Skin epidermis (tissue), 12 donors: Measurements from ENCODE around the gene FASN.

Source experiments
- H3K27ac ChIP-seq, 21 experiments: fragments of 200-600 bp; sonication (generic) in 11 of 21; one replicate each; pipeline ENCODE4 v1.5.0; 2020; ENCODE audit warnings: mild to moderate bottlenecking in 3 of 21, inconsistent platforms in 2 of 21, moderate library complexity in 2 of 21
- H3K4me3 ChIP-seq, 7 experiments: fragments of 200-600 bp; sonication (generic) in 2 of 7; one replicate each; pipeline ENCODE4 v1.5.0; 2020; ENCODE audit warnings: inconsistent platforms in 2 of 7, mild to moderate bottlenecking in 2 of 7, moderate library complexity in 1 of 7

Gene FASN

GRCh38 chr17:82091264-82092066 is 6.6 kb downstream of the FASN start:
- Histone ChIP-seq H3K4me3 (no peak overlapping the region), H3K27ac (no peak overlapping the region)

- H3K27ac ChIP-seq, result no peak overlapping the region
- no peak overlapping the region for H3K4me3 ChIP-seq
Observed at GRCh38 chr17:82090549-82091263, 7.3 kb downstream of the FASN start.

- H3K4me3 ChIP-seq, result no peak overlapping the region
- no peak overlapping the region for H3K27ac ChIP-seq
Observed at GRCh38 chr17:82089723-82090548, 8.1 kb downstream of the FASN start.

DNA sequence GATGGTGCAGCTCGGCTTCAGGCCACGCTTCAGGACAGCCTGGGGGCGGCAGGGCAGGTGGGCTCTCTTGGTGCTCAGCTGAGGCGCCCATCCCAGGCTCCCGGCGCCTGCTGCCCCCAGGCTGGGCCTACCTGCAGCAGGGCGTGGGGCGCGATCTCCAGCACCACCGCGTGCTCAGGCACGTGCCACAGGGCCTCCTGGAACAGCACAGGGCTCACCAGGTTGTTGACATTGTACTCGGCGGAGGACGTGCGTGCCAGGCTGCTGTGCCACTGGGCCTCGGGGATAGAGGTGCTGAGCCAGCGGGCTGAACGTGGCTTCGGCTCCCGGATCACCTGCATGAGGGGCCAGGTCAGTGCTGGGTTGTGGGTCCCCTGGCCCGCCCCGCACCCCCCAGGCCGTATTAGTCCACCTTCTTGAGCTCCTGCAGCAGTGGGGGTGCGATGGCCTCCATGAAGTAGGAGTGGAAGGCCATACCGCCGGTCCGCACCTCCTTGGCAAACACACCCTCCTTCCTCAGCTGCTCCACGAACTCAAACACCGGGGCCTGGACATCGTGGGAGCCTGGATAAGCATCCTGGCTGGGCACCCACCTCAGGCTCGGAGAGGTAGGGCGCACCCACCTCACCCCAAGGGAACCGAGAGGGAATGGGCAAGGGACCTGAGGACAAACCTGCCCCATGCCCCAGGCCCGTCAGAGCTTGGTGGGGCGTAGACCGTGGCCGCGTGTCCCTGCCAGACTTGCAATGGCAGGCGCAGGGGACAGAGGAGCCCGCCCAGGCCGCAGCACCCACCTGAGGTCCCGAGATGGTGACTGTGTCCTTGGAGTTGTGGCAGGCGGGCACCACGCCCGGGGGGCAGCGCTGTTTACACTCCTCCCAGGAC is 9.0 kb downstream of the FASN start:
- Histone ChIP-seq H3K4me3 (no peak overlapping the region), H3K27ac (no peak overlapping the region)

GRCh38 chr17:82087961-82088837 is 9.8 kb downstream of the FASN start:
- no peak overlapping the region for H3K27ac ChIP-seq

DNA sequence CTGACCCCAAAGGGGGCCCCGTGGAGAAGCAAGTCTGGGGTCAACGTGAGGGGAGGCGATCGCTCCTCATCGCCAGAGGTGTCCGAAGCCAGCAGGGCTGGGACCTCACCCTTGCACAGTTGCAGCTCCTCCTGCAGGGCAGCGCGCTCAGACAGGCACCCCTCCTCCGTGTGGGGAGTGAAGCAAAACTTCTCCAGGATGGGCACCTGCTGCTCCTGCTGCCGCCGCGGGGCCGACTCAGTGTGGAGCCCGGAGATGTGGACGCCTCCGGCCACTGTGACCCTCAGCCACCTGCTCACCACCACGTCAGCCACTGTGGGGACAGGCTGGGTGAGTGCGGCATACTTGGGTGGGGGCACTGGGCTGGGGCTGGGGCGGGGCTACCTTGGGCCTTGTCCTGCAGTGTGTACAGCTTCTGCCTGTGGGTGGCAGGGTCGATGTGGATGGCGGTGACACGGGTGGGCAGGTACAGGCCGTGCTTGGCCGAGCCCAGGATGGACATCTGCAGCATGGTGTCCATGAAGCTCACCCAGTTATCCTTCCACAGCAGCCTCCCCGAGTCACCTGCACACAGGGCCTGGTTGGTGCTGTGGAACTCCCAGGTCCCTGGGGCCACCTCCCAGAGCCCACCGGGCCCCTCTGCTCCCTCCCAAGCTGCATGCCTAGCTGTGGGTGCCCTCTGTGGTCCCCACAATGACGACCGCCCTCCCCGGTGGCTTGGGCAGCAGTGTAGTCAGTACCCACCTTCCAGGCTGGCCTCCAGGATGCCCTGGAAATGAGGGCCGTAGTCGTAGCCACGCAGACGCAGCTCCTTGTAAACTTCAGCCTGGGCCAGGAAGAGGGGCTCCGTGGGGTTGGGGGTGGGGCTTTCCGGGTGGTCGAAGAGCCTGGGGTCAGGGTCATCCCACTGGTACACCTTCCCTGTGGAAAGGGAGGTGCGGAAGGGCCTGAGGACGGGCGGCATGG is 10.8 kb downstream of the FASN start:
- no peak overlapping the region for H3K4me3 ChIP-seq
- H3K27ac ChIP-seq, result no peak overlapping the region

More at GRCh38 chr17:82087961-82088837, 9.8 kb downstream of the FASN start:
- no peak overlapping the region for H3K4me3 ChIP-seq

DNA sequence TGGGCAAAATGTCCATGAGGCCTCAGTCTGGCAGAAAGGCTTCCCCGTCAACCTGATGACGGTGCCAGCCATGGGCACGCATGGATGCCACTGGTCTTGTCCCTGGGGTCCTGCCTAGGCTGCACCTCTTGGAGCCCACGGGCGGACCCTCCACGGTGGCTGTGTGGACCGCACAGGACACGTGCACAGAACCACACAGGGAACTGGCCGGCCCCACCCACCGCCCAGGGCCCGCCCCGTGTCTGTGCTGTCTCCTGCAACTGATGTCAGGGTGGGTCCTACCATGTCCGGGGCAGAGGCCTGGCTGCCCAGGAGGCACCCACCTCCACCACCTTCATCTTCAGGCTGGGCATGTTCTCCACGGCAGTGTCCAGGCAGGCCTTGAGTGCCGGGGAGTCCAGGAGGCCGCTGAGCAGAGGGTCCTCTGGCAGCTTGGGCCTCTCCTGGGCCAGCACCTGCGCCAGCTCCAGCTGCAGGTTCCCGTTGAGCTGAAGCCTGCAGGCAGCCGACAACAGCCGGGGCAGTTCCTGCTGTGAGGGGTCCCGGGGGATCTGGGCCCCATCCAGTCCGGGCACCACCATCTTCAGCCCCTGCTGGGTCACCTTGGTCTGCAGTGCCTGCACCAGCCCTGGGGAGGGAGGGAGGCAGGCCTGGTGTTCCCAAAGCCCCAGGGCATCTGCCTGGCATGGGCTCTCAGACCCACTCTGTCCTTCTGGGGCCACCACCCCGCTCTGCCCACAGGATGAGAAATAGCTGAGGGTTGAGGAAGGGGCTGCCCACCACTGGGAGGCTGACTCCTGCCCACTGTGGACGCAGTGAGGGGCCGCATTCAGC is 11.9 kb downstream of the FASN start:
- no peak overlapping the region for H3K27ac ChIP-seq

GRCh38 chr17:82085031-82085861 is 12.8 kb downstream of the FASN start:
- no peak overlapping the region for H3K27ac ChIP-seq
- no peak overlapping the region for H3K4me3 ChIP-seq

More for the DNA sequence above, 11.9 kb downstream of the FASN start:
- H3K4me3 ChIP-seq, result no peak overlapping the region

GRCh38 chr17:82084373-82085030 is 13.5 kb downstream of the FASN start:
- no peak overlapping the region for H3K4me3 ChIP-seq
- H3K27ac ChIP-seq, result no peak overlapping the region

GRCh38 chr17:82083533-82084359 is 14.3 kb downstream of the FASN start:
- no peak overlapping the region for H3K27ac ChIP-seq
- no peak overlapping the region for H3K4me3 ChIP-seq

GRCh38 chr17:82083009-82083408 is 15.0 kb downstream of the FASN start:
- Histone ChIP-seq H3K4me3 (no peak overlapping the region), H3K27ac (no peak overlapping the region)

- no peak overlapping the region for H3K27ac ChIP-seq
Observed at GRCh38 chr17:82082456-82082855, 15.6 kb downstream of the FASN start.

GRCh38 chr17:82081966-82082365 is 16.1 kb downstream of the FASN start:
- H3K27ac ChIP-seq, result no peak overlapping the region
- no peak overlapping the region for H3K4me3 ChIP-seq

More at GRCh38 chr17:82082456-82082855, 15.6 kb downstream of the FASN start:
- H3K4me3 ChIP-seq, result no peak overlapping the region

DNA sequence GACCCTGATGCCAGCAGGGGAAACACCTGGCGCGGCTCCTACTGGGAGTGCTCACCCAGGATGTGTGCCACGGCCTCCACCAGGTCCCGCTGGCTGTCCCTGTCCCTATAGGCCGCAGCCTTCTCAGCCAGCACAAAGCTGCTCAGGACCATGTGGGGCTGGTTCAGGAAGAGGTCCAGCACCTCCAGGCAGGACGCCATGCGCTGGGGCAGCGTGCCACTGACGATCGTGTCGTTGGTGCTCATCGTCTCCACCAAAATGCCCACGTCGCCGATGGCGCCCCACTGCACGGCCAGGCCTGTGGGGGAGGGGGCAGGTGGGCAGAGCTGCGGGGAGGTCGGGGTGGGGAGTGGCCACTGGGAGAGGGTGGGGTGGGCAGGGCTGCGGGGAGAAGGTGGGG is 16.5 kb downstream of the FASN start:
- no peak overlapping the region for H3K27ac ChIP-seq
- no peak overlapping the region for H3K4me3 ChIP-seq
